MM.1S (cell line): ENCODE data around the gene LRRC28.

Experiments
- CTCF ChIP-seq: fragments of 300-600 bp; sonication (generic); IDR thresholded peaks from 2 replicates; pipeline ENCODE4 v1.5.1; 2016; ENCODE audit warnings: antibody characterized with exemption, low read length, mixed read lengths
- EZH2 ChIP-seq: fragments of 300-600 bp; sonication (generic); optimal IDR thresholded peaks from 2 replicates; pipeline ENCODE3; 2017; ENCODE audit warnings: low read depth, mild to moderate bottlenecking, antibody characterized with exemption, low read length, mixed read lengths
- EZH2phosphoT487 ChIP-seq: fragments of 300-600 bp; sonication (generic); IDR thresholded peaks from 2 replicates; pipeline ENCODE4 v1.6.1; 2018; ENCODE audit warnings: antibody characterized with exemption, low read length

GRCh38 chr15:99303907-99304306 is 52.6 kb downstream of the LRRC28 start:
- no peak for TF ChIP-seq CTCF
- TF ChIP-seq EZH2 = no peak
- no peak for TF ChIP-seq EZH2phosphoT487
